ENCODE measurements around the gene TEKT1.
A peak's percentile ranks its signal among the peaks of the same experiment; 100 is the strongest.
"Not testable (repeated sequence)": the region's sequence is repeated elsewhere in the genome, so short reads cannot be mapped to it uniquely, and the experiment has no call there.

Gene TEKT1

DNA sequence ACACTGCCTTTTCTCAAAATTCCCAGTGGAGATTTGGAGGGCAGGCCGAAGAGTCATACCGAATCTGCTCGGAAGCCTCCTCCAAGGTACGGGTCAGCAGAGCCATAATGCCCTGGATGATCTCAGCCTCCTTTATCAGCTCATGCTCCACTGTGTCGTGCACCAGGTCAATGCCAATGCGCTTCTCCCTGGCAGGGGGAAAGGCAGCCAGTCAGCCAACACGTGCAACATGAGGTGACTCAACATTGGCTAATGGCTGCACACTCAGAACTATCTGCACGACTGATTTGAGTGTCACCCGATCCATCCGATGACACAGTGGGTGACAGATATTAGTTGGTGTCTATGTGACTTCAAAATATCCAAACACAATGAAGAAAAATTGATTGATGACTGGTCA is 15.8 kb downstream of the TEKT1 start:
- no peak for DNase-seq (ENCODE audit: low spot score)

DNA sequence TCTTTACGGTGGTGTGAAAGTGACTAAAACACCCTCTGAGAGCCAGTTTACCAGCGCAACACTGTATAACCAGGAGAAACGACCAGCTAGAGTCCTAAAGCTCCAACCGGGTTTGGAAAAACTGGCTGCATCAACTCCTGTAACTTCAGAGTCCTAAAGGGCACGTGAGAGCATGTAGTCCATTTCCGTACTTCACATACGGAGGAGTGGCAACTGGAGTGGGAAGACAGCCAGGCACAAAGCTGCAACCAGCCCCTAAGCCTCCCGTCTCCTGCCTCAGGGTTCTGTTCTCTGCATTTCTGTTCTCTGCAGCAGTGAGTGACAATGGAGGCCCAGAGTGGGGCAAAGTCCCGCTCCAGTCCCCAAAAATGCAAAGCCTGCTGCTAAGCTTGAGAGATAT is 19.2 kb downstream of the TEKT1 start:
- no peak for DNase-seq (ENCODE audit: low spot score)

- no peak for DNase-seq (ENCODE audit: low spot score)
These were observed 20.0 kb downstream of the TEKT1 start for GRCh38 chr17:6811510-6811909.

- DNase-seq (ENCODE audit: low spot score): no peak
These were observed 31.0 kb downstream of the TEKT1 start for GRCh38 chr17:6800422-6801027.

- no peak for DNase-seq (ENCODE audit: low spot score)
These were observed 31.8 kb downstream of the TEKT1 start for GRCh38 chr17:6799738-6800137.

- DNase-seq (ENCODE audit: low spot score): no peak
These were observed 33.7 kb downstream of the TEKT1 start for GRCh38 chr17:6797718-6798351.

DNA sequence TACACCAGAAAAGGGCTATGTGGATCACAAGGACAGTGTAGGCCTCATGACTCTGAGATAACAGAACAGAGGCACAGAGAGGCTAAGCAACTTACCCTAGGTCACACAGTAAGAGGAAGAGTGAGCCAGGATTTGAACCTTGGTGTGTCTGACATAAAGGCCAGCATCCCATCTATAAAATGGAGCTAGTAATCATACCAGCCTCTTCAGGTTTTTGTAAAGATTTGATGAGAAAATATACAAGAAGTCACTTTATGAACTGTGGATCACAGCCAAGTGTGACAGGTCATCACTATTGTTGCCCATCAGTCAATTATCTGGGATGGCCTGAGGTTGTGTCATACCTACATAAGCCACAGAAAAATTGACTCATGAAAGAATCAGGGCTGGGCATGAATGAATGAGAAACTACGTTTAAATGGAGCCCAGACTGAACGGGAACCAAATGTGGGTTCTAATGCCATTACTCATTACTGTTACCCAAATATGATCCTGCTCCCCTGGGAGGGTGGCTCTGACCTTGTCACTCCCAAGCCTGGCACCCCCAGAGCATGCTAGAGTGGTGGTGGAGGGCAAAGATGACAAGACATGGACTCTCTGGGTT is 34.5 kb downstream of the TEKT1 start:
- no peak for DNase-seq (ENCODE audit: low spot score)

GRCh38 chr17:6796017-6796886 is 35.3 kb downstream of the TEKT1 start:
- no peak for DNase-seq (ENCODE audit: low spot score)

DNA sequence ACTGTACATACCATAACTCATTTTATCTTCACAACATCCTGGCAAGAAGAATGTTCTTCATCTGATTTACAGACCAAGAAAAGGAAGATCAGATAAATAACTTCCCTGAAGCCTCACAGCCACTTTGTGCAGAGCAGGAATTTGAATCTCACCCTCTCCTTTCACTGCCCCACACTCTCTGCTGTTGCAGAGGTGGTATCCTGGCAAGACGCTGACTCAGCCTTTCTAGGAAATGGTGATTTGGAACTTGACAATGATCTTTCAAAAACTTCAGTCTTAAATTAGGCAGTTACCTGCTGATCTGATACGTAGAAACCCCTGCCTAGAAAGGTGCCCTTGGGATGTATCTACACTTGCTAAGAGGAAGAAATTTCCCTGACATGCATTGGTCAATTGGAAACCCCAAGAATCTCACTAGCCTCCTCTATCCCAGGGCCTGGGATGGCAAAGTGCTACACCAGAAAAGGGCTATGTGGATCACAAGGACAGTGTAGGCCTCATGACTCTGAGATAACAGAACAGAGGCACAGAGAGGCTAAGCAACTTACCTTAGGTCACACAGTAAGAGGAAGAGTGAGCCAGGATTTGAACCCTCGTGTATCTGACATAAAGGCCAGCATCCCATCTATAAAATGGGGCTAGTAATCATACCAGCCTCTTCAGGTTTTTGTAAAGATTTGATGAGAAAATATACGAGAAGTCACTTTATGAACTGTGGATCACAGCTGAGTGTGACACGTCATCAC is 37.6 kb downstream of the TEKT1 start:
- no peak for DNase-seq (ENCODE audit: low spot score)

DNA sequence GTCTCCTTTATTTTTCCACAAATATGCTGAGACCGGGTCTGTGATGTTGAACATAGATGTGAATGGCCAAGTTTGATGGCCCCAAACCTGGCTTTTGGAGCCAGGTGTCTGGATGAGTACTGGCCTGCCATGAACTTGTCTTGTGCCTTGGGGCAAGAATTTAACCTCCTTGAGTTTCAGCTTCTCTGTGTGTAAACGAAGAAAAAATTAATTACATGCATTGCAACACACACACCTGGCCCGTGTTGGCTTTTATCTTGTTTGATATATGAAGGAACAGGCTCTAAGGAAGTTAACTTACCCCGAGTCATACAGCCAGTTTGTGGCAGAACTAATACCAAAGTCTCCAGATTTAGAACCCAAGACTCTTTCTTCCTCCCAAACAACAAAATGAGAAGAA is 42.4 kb downstream of the TEKT1 start:
- no peak for DNase-seq (ENCODE audit: low spot score)

GRCh38 chr17:6787081-6787693 is 44.3 kb downstream of the TEKT1 start:
- no peak for DNase-seq (ENCODE audit: low spot score)

GRCh38 chr17:6786618-6787017 is 44.9 kb downstream of the TEKT1 start:
- DNase-seq (ENCODE audit: low spot score): peak; percentile 74

GRCh38 chr17:6782244-6782643 is 49.3 kb downstream of the TEKT1 start:
- no peak for DNase-seq (ENCODE audit: low spot score)

GRCh38 chr17:6780886-6781285 is 50.6 kb downstream of the TEKT1 start:
- DNase-seq (ENCODE audit: low spot score): no peak

DNA sequence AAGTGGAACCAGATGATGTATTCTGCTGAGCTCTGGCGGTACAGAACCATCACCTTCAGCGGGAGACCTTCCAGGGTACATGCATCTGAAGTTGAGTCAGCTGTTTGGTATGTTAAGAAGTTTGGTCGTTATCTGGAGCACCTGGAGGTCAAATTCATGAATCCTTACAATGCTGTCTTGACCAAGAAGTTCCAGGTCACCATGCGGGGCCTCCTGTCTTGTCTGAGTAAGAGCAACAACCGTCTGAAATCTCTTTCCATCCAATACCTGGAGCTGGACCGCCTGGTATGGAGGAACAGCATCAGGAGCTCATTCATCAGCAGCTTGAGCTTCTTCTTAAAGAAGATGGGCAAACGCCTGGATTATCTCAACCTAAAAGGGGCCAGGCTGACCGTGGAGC is 51.5 kb downstream of the TEKT1 start:
- no peak for DNase-seq (ENCODE audit: low spot score)

DNA sequence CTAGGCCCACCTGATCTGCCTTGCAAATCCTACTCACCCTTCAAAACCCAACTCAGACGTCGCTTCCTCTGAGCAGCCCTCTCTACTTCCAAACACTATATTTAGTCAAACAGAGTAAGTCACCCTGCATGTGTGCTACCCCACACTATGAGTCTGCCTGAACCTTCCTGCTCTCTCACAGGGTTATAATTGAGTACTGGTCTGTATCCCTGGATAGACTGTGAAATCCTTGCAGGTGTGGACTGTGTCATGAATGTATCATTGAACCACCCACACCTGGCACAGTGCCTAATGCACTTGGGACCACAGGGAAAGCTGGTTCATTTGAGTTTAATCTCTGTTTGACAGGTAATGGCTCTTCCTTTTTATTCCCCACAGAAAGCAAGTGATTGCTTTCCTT is 52.1 kb downstream of the TEKT1 start:
- no peak for DNase-seq (ENCODE audit: low spot score)

DNA sequence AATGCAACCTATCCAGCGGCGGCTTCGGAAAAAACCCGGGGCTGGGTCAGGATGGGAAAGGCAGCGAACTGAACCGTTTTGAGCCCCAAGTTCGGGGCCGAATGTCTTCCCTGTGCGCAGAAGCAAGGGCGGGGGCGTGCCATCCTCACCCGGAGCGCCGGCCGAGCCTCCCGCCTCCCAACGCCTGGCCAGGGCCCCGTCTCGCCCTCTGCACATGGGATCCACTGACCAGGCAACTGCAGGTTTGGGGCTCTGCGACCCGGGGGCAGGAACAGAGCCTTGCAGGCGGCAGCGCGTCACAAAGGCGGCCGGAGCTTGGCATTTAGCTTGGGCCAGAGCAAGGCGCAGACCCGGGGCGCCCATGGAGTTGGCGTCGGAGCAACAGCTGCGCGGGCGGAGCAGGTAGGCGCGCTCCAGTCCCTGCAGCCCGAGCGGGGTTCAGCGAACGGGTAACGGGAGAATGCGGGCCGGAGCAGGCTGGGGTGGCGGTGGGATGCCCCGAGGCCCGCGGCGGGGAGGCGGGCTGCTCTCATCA is 55.6 kb downstream of the TEKT1 start, which contains the start of gene FBXO39:
Gene FBXO39 (plus strand): TSS at position 345 of the 535 bp plus-strand sequence. CDS start 3,654 bp downstream, outside the sequence.
- peak; percentile 47 for DNase-seq (ENCODE audit: low spot score)

- not testable (repeated sequence) for DNase-seq (ENCODE audit: low spot score)
These were observed 56.6 kb downstream of the TEKT1 start for GRCh38 chr17:6774906-6775305.

GRCh38 chr17:6772016-6772415 is 59.5 kb downstream of the TEKT1 start:
- no peak for DNase-seq (ENCODE audit: low spot score)

GRCh38 chr17:6768447-6768846 is 63.1 kb downstream of the TEKT1 start:
- DNase-seq (ENCODE audit: low spot score): no peak

DNA sequence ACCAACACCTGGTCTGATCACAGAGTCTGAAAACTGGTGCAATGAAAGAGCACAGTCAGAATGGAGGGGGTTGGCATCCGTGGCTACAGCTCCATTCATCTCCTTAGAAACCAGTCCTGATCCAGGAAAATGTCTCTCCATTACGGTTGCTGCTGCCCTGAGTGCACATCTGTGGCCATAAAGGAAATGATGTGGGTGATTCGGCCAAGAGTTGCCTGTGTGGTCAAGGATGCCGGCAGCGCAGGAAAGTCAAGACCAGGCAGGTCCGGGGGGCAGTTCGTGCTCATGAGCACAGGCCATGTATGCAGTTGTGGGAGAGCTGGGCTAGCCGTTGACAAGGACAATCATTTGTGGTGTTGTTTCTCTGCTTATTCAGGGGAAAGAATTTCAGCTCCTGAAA is 69.8 kb downstream of the TEKT1 start:
- no peak for DNase-seq (ENCODE audit: low spot score)

Data from GM03348 (cell line).